Inferior parietal cortex (tissue), 1 donor: Measurements from ENCODE around the gene DVL1.
"Not testable (repeated sequence)": the region's sequence is repeated elsewhere in the genome, so short reads cannot be mapped to it uniquely, and the experiment has no call there.

Experiments
- DNase-seq: peaks from one replicate; pipeline ENCODE4 v3.0.0-alpha.2; 2016; ENCODE audit errors: extremely low spot score

The DVL1 gene

GRCh38 chr1:1349256-1350012 is at the start of gene DVL1:
Gene DVL1 (minus strand): TSS chr1:1349418. CDS start chr1:1349065, 353 bp downstream.
- DNase-seq, result peak; percentile 29

- no peak for DNase-seq
Measured at GRCh38 chr1:1398677-1399186, 49.5 kb upstream of the DVL1 start.

GRCh38 chr1:1397839-1398523 is 48.8 kb upstream of the DVL1 start:
- no peak for DNase-seq

GRCh38 chr1:1395166-1395565 is 45.9 kb upstream of the DVL1 start:
- no peak for DNase-seq

GRCh38 chr1:1394116-1394515 is 44.9 kb upstream of the DVL1 start:
- DNase-seq, result no peak

- no peak for DNase-seq
Measured at GRCh38 chr1:1393428-1393827, 44.2 kb upstream of the DVL1 start.

GRCh38 chr1:1393014-1393413 is 43.8 kb upstream of the DVL1 start:
- DNase-seq, result no peak

- no peak for DNase-seq
Measured at GRCh38 chr1:1391225-1391624, 42.0 kb upstream of the DVL1 start.

- no peak for DNase-seq
Measured at GRCh38 chr1:1390675-1391074, 41.5 kb upstream of the DVL1 start.

GRCh38 chr1:1388078-1388472 is 38.9 kb upstream of the DVL1 start:
- DNase-seq, result no peak

GRCh38 chr1:1387098-1388077 is 38.2 kb upstream of the DVL1 start:
- DNase-seq, result no peak

- DNase-seq, result no peak
Measured at GRCh38 chr1:1385931-1386330, 36.7 kb upstream of the DVL1 start.

- not testable (repeated sequence) for DNase-seq
Measured at GRCh38 chr1:1385339-1385738, 36.1 kb upstream of the DVL1 start.

GRCh38 chr1:1381294-1381693 is 32.1 kb upstream of the DVL1 start:
- no peak for DNase-seq

GRCh38 chr1:1380860-1381259 is 31.6 kb upstream of the DVL1 start:
- no peak for DNase-seq

- no peak for DNase-seq
Measured at GRCh38 chr1:1377540-1378205, 28.5 kb upstream of the DVL1 start.

GRCh38 chr1:1376551-1377226 is 27.5 kb upstream of the DVL1 start:
- no peak for DNase-seq

GRCh38 chr1:1374929-1375662 is 25.9 kb upstream of the DVL1 start, which contains the start of gene AURKAIP1:
Gene AURKAIP1 (minus strand): TSS chr1:1375207. CDS start chr1:1374756, 451 bp downstream.
- peak; percentile 100 for DNase-seq

- DNase-seq, result no peak
Measured at GRCh38 chr1:1374589-1374928, 25.3 kb upstream of the DVL1 start.
